DOHH2 (cell line): ENCODE results near the gene TEX54.

ENCODE experiments used
- H3F3A ChIP-seq: fragments of 200-600 bp; sonication (generic), shearing (Covaris generic); 2 replicates; pipeline ENCODE4 v1.6.0; 2016; ENCODE audit warnings: antibody characterized with exemption, mild to moderate bottlenecking; ENCODE audit not compliant: control insufficient read depth, insufficient read depth
- H3K27ac ChIP-seq: fragments of 200-600 bp; sonication (generic); 2 replicates; pipeline ENCODE4 v1.5.1; 2014; ENCODE audit warnings: low read depth, mild to moderate bottlenecking, low read length, moderate library complexity
- H3K27me3 ChIP-seq: fragments of 200-600 bp; sonication (generic); 2 replicates; pipeline ENCODE4 v1.6.1; 2014; ENCODE audit warnings: mild to moderate bottlenecking, low read length, mixed read lengths; ENCODE audit not compliant: control insufficient read depth
- H3K36me3 ChIP-seq: fragments of 200-600 bp; sonication (generic); 2 replicates; pipeline ENCODE4 v1.6.1; 2014; ENCODE audit warnings: mild to moderate bottlenecking, low read length, moderate library complexity, mixed read lengths; ENCODE audit not compliant: control insufficient read depth
- H3K4me1 ChIP-seq: fragments of 200-600 bp; sonication (generic); 2 replicates; pipeline ENCODE4 v1.6.1; 2014; ENCODE audit warnings: mild to moderate bottlenecking, low read length, mixed read lengths; ENCODE audit not compliant: control insufficient read depth
- H3K4me2 ChIP-seq: fragments of 200-600 bp; sonication (generic); 2 replicates; pipeline ENCODE4 v1.6.0; 2014; ENCODE audit warnings: mild to moderate bottlenecking, low read length, moderate library complexity
- H3K4me3 ChIP-seq: fragments of 200-600 bp; sonication (generic); 2 replicates; pipeline ENCODE4 v1.5.1; 2014; ENCODE audit warnings: mild to moderate bottlenecking, low read length, mixed read lengths
- H3K79me2 ChIP-seq: fragments of 200-600 bp; sonication (generic); 2 replicates; pipeline ENCODE4 v1.6.1; 2014; ENCODE audit warnings: mild to moderate bottlenecking, low read length, mixed read lengths; ENCODE audit not compliant: control insufficient read depth
- H3K9me2 ChIP-seq: fragments of 200-600 bp; sonication (generic); replicated peaks from 2 replicates; pipeline ENCODE4 v1.6.1; 2014; ENCODE audit warnings: mild to moderate bottlenecking, low read length, mixed read lengths; ENCODE audit not compliant: control insufficient read depth
- H3K9me3 ChIP-seq: fragments of 200-600 bp; sonication (generic); 2 replicates; pipeline ENCODE4 v1.6.1; 2014; ENCODE audit warnings: antibody characterized with exemption, low read length, mixed read lengths; ENCODE audit not compliant: control insufficient read depth, insufficient read depth
- H4K20me1 ChIP-seq: fragments of 200-600 bp; sonication (generic); 2 replicates; pipeline ENCODE4 v1.6.0; 2014; ENCODE audit warnings: low read depth, mild to moderate bottlenecking, antibody characterized with exemption, low read length, moderate library complexity; ENCODE audit not compliant: control insufficient read depth, insufficient read depth
- CTCF ChIP-seq: fragments of 200-600 bp; sonication (generic); IDR thresholded peaks from one replicate; pipeline ENCODE4 v1.5.1; 2014; ENCODE audit warnings: antibody characterized with exemption, mild to moderate bottlenecking, low read depth, low read length; ENCODE audit not compliant: poor library complexity, severe bottlenecking
- EZH2phosphoT487 ChIP-seq: fragments of 200-600 bp; sonication (generic); IDR thresholded peaks from 2 replicates; pipeline ENCODE4 v1.6.1; 2017; ENCODE audit warnings: borderline replicate concordance, mild to moderate bottlenecking, antibody characterized with exemption, low read length, moderate library complexity, mixed read lengths

TEX54 gene

GRCh38 chr11:62787005-62787759, 45.5 kb downstream of the TEX54 start, which contains the start of gene TMEM179B:
TMEM179B (plus strand) TSS chr11:62787402; CDS start chr11:62787432, 30 bp downstream.
- Histone ChIP-seq H3K9me2 (no peaks in the 10 kb centered on the region), H3K36me3 (peaks cover 64% of the 10 kb centered on the region), H4K20me1 (no peaks in the 10 kb centered on the region; the same call in 1 of the 2 replicates), H3K27me3 (no peaks in the 10 kb centered on the region), H3K4me2 (peak within 1 kb of the TSS; percentile 59), H3K9me3 (no peaks in the 10 kb centered on the region), H3K4me1 (peaks cover 39% of the 10 kb centered on the region), H3F3A (peaks cover 20% of the 10 kb centered on the region), H3K27ac (peak within 1 kb of the TSS; percentile 60), H3K4me3 (peak within 1 kb of the TSS; percentile 83), H3K79me2 (peaks cover 58% of the 10 kb centered on the region)
- TF ChIP-seq EZH2phosphoT487 (no peak), CTCF (no peak)

DNA sequence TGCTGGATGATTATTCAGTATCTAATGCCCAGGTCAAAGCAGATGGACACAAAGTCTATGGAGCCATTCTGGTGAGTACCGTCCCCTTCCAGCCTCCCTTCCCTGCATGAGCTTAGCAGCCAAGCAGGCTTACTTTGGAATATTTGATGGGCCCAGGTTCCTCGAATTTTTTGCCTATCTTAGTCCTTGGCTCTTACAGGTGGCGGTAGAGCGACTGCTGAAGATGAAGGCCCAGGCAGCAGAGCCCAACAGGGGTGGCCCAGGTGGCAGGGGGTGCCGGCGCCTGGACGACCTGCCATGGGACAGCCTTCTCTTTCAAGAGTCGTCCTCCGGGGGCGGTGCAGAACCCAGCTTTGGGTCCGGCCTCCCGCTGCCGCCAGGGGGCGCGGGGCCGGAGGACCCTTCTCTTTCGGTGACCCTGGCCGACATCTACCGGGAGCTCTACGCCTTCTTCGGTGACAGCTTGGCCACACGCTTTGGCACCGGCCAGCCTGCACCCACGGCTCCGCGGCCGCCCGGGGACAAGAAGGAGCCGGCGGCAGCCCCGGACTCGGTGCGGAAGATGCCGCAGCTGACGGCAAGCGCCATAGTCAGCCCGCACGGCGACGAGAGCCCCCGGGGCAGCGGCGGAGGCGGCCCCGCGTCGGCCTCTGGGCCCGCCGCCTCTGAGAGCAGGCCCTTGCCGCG, 46.2 kb downstream of the TEX54 start:
- TF ChIP-seq EZH2phosphoT487 (no peak), CTCF (peak; percentile 94)
- Histone ChIP-seq H3K36me3 (peaks cover 62% of the 10 kb centered on the region), H4K20me1 (no peaks in the 10 kb centered on the region; the same call in 1 of the 2 replicates), H3K27me3 (no peaks in the 10 kb centered on the region), H3K9me2 (no peaks in the 10 kb centered on the region), H3K4me2 (peak overlapping the region; percentile 59), H3K79me2 (peaks cover 51% of the 10 kb centered on the region), H3K27ac (peak overlapping the region; percentile 60), H3F3A (peaks cover 17% of the 10 kb centered on the region; the same call in 1 of the 2 replicates), H3K4me1 (peaks cover 36% of the 10 kb centered on the region), H3K4me3 (peak overlapping the region; percentile 83), H3K9me3 (no peaks in the 10 kb centered on the region)

DNA sequence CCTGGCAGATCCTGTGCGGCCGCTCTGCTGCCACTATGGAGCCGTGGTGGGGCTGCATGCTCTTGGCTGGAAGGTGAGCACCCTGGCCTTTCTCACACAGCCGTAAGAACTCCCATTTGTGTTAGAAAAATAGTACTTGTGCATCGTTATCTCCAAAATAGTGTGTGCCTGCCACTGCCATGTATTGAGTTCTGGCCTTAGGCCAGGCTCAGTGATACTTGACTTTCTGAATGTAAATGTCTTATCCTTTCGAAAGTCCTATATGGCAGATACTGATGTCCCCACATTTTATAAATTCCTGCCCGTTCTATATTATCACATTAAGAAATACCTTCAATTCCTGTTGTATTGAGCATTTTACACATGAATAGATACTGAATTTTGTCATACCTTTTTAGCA, 49.9 kb downstream of the TEX54 start:
- no peaks in the 10 kb centered on the region for H3K27me3 ChIP-seq
- H3F3A ChIP-seq: peaks cover 11% of the 10 kb centered on the region; the same call in 1 of the 2 replicates
- no peaks in the 10 kb centered on the region for H4K20me1 ChIP-seq
- no peaks in the 10 kb centered on the region for H3K9me2 ChIP-seq
- TF ChIP-seq EZH2phosphoT487 (no peak), CTCF (no peak)
- peaks cover 43% of the 10 kb centered on the region for H3K36me3 ChIP-seq
- no peak overlapping the region for H3K27ac ChIP-seq
- no peak overlapping the region for H3K4me2 ChIP-seq
- H3K4me3 ChIP-seq: no peak overlapping the region
- no peaks in the 10 kb centered on the region for H3K9me3 ChIP-seq
- peaks cover 8% of the 10 kb centered on the region for H3K4me1 ChIP-seq
- peaks cover 14% of the 10 kb centered on the region for H3K79me2 ChIP-seq
